Measurements from ENCODE around the gene TRIM9. TPM values are rescaled to one million over a fixed set of nuclear protein-coding genes. Genes with fewer than 3 reads are reported as not detected.

TRIM9 gene
- total RNA-seq, 2 donors from 2014 or later: 0.44 to 1.3 TPM

DNA sequence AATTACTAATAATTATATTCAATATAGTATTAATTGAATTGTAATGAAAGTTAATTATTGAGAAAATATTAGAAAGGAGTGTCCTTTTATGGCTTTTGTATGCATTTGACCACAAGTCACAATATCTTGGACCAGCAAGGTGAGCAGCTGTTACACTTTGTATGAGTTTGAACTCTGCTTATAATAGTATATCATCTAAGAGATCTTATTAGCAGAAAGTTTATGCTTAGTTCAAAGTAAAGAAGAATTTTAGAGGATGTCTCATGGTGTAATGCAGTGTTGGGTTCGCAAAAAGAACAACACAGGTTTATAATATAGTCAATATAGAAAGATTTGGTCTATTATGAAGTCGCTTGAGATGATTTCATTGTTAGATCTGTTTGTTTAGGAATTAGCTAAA is 2.0 kb upstream of the TRIM9 start:
- no peak for DNase-seq (ENCODE audit: low spot score)
- H3K4me3 ChIP-seq: no peak overlapping the region
- no peak overlapping the region for H3K27ac ChIP-seq
- H3K27me3 ChIP-seq: peaks cover 0 to 12% of the 10 kb centered on the region in 2 donors
- no peak for TF ChIP-seq CTCF (IDR thresholded peaks at IDR 0.05)
- H3K36me3 ChIP-seq: no peaks in the 10 kb centered on the region
- no peaks in the 10 kb centered on the region for H3K9me3 ChIP-seq
- peaks cover 0 to 29% of the 10 kb centered on the region in 2 donors for H3K4me1 ChIP-seq

- Histone ChIP-seq H3K4me3 (peak overlapping the region; percentile 46 to 65), H3K27me3 (peaks cover 0 to 12% of the 10 kb centered on the region in 2 donors), H3K9me3 (no peaks in the 10 kb centered on the region), H3K4me1 (peaks cover 0 to 29% of the 10 kb centered on the region in 2 donors), H3K36me3 (no peaks in the 10 kb centered on the region), H3K27ac (peak overlapping the region; percentile 37 to 66)
- no peak for TF ChIP-seq CTCF (IDR thresholded peaks at IDR 0.05)
- DNase-seq (ENCODE audit: low spot score): no peak
Measured at GRCh38 chr14:51095854-51096823, 1.2 kb upstream of the TRIM9 start.

GRCh38 chr14:51094282-51094821 is 553 bp downstream of the TRIM9 start:
- Histone ChIP-seq H3K27ac (no peak overlapping the region), H3K4me3 (peak overlapping the region; percentile 46 to 65), H3K9me3 (no peaks in the 10 kb centered on the region), H3K4me1 (peaks cover 0 to 29% of the 10 kb centered on the region in 2 donors), H3K36me3 (no peaks in the 10 kb centered on the region), H3K27me3 (peaks cover 0 to 12% of the 10 kb centered on the region in 2 donors)
- no peak for DNase-seq (ENCODE audit: low spot score)
- TF ChIP-seq CTCF (IDR thresholded peaks at IDR 0.05): no peak

GRCh38 chr14:51093371-51094281 is 1.3 kb downstream of the TRIM9 start:
- Histone ChIP-seq H3K9me3 (no peaks in the 10 kb centered on the region), H3K4me3 (peak overlapping the region in 1 of 2 donors; percentile 65), H3K4me1 (peaks cover 0 to 29% of the 10 kb centered on the region in 2 donors), H3K27me3 (peaks cover 0 to 12% of the 10 kb centered on the region in 2 donors), H3K36me3 (no peaks in the 10 kb centered on the region), H3K27ac (no peak overlapping the region)
- peak in 1 of 2 donors; percentile 20 for TF ChIP-seq CTCF (IDR thresholded peaks at IDR 0.05)
- no peak for DNase-seq (ENCODE audit: low spot score)

DNA sequence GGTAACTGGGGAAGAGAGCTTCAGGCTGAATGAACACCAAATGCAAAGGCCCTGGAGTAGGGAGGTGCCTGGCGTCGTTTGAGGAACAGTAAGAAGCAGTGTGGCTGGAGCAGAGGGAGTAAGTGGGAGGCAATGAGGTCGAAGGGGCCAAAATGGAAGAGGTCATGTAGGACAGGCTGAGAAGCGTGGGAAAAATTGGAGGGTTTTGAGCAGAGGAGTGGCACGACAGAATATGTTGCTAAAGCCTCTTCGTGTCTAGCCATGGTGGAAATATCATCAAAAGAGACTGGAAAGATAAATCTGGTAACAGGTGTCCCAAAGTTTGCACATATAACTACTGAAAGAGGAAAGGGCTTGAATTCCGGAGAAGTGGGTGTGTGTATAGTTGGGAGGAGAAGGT is 1.9 kb downstream of the TRIM9 start:
- DNase-seq (ENCODE audit: low spot score): no peak
- Histone ChIP-seq H3K36me3 (no peaks in the 10 kb centered on the region), H3K27me3 (peaks cover 0 to 12% of the 10 kb centered on the region in 2 donors), H3K4me3 (no peak overlapping the region), H3K27ac (no peak overlapping the region), H3K4me1 (peaks cover 0 to 29% of the 10 kb centered on the region in 2 donors), H3K9me3 (no peaks in the 10 kb centered on the region)
- TF ChIP-seq CTCF (IDR thresholded peaks at IDR 0.05): no peak

All from right atrium auricular region (tissue), 2 donors.